GM21390 (cell line): ENCODE data around the gene ITGB1BP2.
"Not testable (repeated sequence)": the region's sequence is repeated elsewhere in the genome, so short reads cannot be mapped to it uniquely, and the experiment has no call there.

Source experiments
- ATAC-seq: cut with Tn5 transposase; IDR thresholded peaks from one replicate; pipeline ENCODE4 v1.9.1; 2021; ENCODE audit not compliant: unreplicated experiment

ITGB1BP2 gene

GRCh38 chrX:71301195-71301924, at the start of gene ITGB1BP2:
Gene ITGB1BP2 (plus strand): TSS chrX:71301750. CDS start chrX:71301807, 57 bp downstream.
- no peak for ATAC-seq

DNA sequence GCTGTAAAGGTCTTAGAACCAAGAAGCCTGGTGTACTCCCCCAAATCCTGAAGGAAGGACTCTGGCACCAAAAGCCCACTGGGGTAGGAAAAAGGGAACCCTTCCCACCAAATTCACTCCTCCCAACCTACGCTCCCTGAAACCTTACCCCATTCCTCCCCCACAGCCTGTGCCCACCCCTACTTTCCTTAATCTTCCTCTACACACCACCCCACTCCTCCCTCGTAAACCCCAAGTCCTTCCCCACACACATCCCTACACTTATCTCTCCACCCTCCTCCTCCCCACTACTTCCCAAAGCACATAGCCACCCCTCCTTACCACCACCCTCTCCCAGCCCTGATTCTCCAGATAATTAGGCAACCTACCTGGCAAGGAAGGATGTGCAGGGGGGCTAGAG, 49.3 kb upstream of the ITGB1BP2 start:
- no peak for ATAC-seq

GRCh38 chrX:71253253-71254091, 48.1 kb upstream of the ITGB1BP2 start:
- ATAC-seq: no peak

GRCh38 chrX:71254092-71254963, 47.2 kb upstream of the ITGB1BP2 start, which contains the start of gene ZMYM3:
Gene ZMYM3 (minus strand): TSS chrX:71254140. CDS start chrX:71253255, 885 bp downstream.
- peak; percentile 77 for ATAC-seq

- ATAC-seq: no peak
Observed at GRCh38 chrX:71256051-71256450, 45.5 kb upstream of the ITGB1BP2 start.

DNA sequence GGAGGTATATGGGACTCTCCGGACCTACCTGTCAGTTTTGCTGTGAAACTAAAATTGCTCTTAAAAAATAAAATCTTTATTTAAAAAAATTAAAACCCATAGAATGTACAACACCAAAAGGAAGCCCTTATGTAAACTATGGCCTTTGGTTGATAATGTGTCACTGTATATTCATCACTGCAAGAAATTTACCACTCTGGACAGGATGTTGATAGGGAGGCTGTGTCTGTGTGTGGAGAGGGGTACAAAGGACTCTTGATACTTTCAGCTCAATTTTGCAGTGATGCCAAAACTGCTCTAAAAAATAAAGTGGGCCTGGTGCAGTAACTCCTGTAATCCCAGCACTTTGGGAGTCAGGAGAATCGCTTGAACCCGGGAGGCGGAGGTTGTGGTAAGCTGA, 44.7 kb upstream of the ITGB1BP2 start:
- no peak for ATAC-seq

- ATAC-seq: not testable (repeated sequence)
Observed at GRCh38 chrX:71268624-71269023, 32.9 kb upstream of the ITGB1BP2 start.

GRCh38 chrX:71269801-71270395, 31.7 kb upstream of the ITGB1BP2 start:
- ATAC-seq: no peak

DNA sequence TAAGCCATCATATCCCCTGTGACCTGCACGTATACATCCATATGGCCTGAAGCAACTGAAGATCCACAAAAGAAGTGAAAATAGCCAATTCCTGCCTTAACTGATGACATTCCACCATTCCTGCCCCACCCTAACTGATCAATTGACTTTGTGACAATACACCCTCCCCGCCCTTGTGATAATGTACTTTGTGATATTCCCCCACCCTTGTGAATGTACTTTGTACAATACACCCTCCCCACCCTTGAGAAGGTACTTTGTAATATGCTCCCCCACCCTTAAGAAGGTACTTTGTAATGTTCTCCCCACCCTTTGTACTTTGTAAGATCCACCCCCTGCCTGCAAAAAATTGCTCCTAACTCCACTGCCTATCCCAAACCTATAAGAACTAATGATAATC, 29.2 kb upstream of the ITGB1BP2 start:
- ATAC-seq: not testable (repeated sequence)

GRCh38 chrX:71281300-71281699, 20.2 kb upstream of the ITGB1BP2 start:
- not testable (repeated sequence) for ATAC-seq

DNA sequence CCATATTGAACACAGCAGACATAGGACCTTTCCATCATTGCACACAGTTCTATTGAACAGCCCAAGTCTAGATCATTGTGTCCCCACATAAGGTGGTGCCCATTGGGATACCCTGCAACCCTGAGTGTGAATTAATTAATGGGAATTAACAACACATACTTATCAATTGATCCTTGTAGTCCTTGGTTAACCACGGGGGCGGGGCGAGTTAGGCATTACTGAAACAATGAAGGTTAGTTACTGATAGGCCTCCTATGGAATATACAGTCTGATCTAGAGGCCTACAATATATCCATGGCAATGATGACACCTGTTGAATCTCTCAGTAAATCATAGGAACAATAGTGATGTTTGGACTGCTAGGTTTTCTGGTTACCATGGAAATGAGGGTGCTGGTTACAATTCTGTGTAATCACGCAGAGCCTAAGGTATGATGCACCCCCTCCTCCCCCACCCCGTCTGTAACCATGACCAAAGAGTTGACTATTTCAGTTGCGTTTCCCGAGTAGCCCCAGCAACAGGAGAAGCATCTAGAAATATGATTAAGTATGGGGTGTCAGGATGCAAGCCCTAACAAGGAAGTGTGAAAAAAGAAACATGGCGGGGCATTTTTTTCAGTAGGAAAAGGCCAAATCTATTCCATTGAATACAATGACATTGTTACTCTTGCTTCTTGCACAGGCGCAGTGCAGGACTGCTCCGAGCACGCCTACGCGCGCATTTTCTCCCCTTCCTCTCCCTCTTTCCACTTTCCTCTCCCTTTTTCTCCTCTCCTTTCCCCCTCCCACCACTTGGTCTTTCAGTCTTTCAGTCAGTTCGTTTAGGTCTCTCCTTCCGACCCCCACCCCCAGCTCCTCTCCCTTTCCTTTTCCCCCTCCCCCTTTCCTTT, 18.8 kb upstream of the ITGB1BP2 start:
- peak; percentile 33 for ATAC-seq

- peak; percentile 83 for ATAC-seq
Observed at GRCh38 chrX:71283403-71284143, 18.0 kb upstream of the ITGB1BP2 start, which contains the start of gene NONO. Gene NONO (plus strand): TSS chrX:71283635. CDS start chrX:71290638, 7,003 bp downstream.

GRCh38 chrX:71285929-71286328, 15.6 kb upstream of the ITGB1BP2 start:
- no peak for ATAC-seq

GRCh38 chrX:71291381-71291780, 10.2 kb upstream of the ITGB1BP2 start:
- no peak for ATAC-seq

GRCh38 chrX:71292669-71293365, 8.7 kb upstream of the ITGB1BP2 start:
- no peak for ATAC-seq

GRCh38 chrX:71296806-71297205, 4.7 kb upstream of the ITGB1BP2 start:
- no peak for ATAC-seq

GRCh38 chrX:71298119-71298518, 3.4 kb upstream of the ITGB1BP2 start:
- ATAC-seq: no peak

- not testable (repeated sequence) for ATAC-seq
Observed at GRCh38 chrX:71300064-71300463, 1.5 kb upstream of the ITGB1BP2 start.
